Coronary artery (tissue), 2 donors: ENCODE results near the gene LRFN5.

ENCODE experiments used
- DNase-seq: peaks from one replicate; pipeline ENCODE4 v3.0.0-alpha.2; 2017; ENCODE audit warnings: low spot score
- H3K27ac ChIP-seq, 2 donors: fragments of 200-600 bp; sonication (generic); one replicate each; pipeline ENCODE4 v1.5.1; 2016 to 2019
- H3K4me3 ChIP-seq: fragments of 200-600 bp; sonication (generic); 2 replicates; pipeline ENCODE4 v1.5.1; 2016; ENCODE audit warnings: mild to moderate bottlenecking, moderate library complexity
- TF ChIP-seq, protein P1 (sequence below): fragments of 200-600 bp; sonication (generic); IDR thresholded peaks from one replicate; pipeline ENCODE4 v1.5.1; 2019; ENCODE audit warnings: antibody characterized with exemption

The LRFN5 gene

DNA sequence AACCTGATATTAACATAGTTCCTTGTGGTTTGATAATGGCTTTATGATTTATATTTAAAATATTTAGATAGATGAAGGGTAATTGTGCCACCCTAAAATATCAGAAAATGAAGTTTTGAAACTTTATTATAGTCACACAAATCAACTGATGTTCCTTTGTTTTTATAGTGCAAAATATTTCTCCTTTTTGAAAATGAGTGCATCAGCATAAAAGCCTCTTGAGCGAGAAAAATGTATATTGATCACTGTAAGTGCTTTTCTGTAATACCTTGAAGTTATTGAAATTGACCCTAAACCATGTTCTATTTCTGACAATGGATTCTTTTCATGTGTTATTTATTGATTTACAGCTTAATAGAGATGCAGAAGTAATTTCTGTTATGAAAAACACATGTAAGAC, 35.0 kb downstream of the LRFN5 start:
- no peak for DNase-seq
- no peak overlapping the region for H3K27ac ChIP-seq
- H3K4me3 ChIP-seq = no peak overlapping the region
- TF ChIP-seq, protein P1, sequence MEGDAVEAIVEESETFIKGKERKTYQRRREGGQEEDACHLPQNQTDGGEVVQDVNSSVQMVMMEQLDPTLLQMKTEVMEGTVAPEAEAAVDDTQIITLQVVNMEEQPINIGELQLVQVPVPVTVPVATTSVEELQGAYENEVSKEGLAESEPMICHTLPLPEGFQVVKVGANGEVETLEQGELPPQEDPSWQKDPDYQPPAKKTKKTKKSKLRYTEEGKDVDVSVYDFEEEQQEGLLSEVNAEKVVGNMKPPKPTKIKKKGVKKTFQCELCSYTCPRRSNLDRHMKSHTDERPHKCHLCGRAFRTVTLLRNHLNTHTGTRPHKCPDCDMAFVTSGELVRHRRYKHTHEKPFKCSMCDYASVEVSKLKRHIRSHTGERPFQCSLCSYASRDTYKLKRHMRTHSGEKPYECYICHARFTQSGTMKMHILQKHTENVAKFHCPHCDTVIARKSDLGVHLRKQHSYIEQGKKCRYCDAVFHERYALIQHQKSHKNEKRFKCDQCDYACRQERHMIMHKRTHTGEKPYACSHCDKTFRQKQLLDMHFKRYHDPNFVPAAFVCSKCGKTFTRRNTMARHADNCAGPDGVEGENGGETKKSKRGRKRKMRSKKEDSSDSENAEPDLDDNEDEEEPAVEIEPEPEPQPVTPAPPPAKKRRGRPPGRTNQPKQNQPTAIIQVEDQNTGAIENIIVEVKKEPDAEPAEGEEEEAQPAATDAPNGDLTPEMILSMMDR = no peak

DNA sequence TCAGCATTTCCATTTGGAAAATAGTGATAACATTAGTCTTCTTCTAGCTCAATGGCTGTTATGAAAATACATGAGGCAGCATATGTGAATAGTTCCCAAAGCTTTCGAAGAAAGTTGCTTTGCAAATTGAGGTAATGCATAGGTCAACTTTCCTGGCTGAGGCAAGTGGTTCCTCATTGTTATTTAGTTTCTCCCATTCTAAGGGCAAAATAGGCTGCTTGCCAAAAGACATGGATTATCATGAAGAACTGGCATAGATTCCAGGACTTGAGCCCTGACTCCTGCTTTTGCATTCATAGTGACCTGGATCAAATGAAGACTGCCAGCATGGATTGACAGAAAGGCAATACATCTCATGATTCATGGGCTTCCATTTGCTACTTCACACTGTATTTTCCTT, 35.7 kb downstream of the LRFN5 start:
- TF ChIP-seq, protein P1 = no peak
- no peak overlapping the region for H3K4me3 ChIP-seq
- no peak overlapping the region for H3K27ac ChIP-seq
- DNase-seq = no peak

DNA sequence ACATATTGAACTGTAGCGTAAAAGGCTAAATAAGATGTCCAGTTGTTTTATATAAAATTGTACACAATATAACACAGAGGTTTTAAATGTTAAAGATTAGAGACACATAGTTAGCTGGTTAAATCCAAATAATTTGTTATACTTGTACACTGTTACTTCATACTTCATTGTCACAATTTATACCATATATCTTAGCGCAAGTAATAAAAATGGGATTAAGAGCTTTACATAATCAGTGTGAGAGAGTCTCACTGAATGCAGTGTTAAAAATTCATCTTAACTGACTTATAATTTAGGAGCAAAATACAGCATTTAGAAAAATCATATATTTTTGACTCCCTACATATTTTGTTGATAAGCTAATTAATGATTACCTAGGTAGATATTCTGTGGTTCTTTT, 36.1 kb downstream of the LRFN5 start:
- no peak for DNase-seq
- H3K4me3 ChIP-seq = no peak overlapping the region
- TF ChIP-seq, protein P1 = no peak
- H3K27ac ChIP-seq = no peak overlapping the region

DNA sequence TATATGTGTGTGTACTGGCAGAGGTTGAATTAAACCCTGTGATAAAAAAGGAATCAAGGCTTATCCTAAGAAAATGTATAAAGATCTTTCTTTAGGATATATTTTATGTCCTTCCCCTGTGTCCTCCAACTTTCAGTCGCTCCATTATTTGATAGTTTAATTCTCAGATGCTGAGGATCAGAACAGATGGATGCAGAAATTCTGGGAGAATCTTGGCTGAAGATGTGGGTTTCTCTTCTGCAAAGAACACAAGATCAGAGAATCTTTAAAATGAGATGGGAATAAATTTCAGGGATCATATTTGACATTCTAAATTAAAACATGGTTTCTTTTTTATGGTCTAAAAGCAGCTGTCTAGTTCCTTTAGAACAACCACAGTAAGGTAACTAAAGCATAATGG, 37.9 kb downstream of the LRFN5 start:
- TF ChIP-seq, protein P1 = no peak
- no peak for DNase-seq

DNA sequence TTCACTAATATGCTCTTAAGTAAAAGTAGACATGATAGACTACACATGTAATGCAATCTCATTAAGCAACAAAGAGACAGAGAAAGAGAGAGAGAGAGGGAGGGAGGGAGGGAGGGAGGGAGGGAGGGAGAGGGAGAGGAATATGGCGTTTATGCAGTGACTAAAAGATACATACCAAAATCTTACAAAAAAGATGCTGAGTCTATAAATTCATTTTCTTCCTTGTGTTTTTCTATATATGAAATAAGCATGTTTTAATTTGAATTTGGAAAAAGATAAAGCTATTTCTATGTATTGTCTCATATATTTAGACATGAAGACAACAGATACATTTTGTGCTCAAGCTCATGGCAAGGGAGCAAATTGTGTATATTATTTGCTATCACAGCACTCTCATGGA, 44.1 kb downstream of the LRFN5 start:
- no peak for DNase-seq
- TF ChIP-seq, protein P1 = no peak
- Histone ChIP-seq H3K27ac (no peak overlapping the region), H3K4me3 (no peak overlapping the region)

More for the DNA sequence above, 37.9 kb downstream of the LRFN5 start:
- Histone ChIP-seq H3K27ac (no peak overlapping the region), H3K4me3 (no peak overlapping the region)

DNA sequence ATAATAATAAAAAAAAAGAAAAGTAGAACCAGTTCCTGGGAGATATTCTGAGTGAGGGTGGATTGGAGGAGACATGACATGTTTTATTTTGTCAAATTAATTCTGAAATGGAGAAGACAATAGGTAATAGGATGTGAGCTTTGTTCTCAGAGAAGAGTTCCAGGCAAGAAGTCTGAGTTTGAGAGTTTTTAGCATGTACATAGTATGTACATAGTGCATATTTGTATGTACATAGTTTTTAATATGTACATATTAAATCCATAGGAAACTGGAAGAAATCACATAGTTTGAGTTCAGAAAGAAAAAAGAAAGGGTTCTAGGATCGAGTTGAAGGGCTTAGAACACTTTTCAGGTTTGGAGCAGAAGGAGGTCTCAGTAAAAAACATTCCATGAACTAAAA, 47.5 kb downstream of the LRFN5 start:
- H3K27ac ChIP-seq = no peak overlapping the region
- DNase-seq = no peak
- H3K4me3 ChIP-seq = no peak overlapping the region
- TF ChIP-seq, protein P1 = no peak

DNA sequence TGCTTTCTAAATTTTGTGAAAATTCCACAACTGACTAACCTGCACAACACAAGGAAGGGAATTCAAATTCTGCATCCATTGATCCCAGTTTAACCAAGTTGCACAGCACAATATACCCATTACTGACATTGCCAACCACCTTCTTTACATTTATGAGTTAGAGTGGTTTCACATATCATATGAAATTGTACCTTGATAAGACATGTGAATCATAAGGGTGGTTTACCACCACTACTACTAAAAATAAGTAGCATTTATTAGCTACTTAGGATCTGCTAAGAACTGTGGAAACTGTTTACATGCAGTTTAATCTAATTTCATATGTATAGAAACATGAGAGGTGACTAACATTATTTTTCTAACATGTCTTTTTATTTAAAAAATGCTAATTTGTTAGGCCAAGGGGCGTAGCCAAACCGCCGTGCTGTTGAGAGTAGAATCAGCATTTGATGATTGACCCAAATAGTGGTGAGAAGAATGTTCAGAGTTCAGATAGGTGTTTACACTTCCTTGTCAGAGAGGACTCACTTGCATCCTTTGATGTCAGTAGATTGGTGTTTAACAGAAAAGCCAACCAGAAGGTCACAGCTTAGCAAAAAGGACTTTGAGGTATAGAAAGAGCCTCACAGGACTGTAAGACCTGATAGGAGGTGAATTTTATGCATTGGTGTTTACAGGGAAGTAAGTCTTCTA, 56.2 kb downstream of the LRFN5 start:
- no peak for DNase-seq
- H3K4me3 ChIP-seq = no peak overlapping the region
- no peak overlapping the region for H3K27ac ChIP-seq
- TF ChIP-seq, protein P1 = no peak
